IPS-NIHi7 (cell line): ENCODE data around the gene CTNNAL1.
"Not testable (repeated sequence)": the region's sequence is repeated elsewhere in the genome, so short reads cannot be mapped to it uniquely, and the experiment has no call there.

Experiments
- DNase-seq: peaks from one replicate; pipeline ENCODE4 v3.0.0; 2012; ENCODE audit warnings: mixed read lengths; ENCODE audit errors: extremely low spot score

The CTNNAL1 gene

GRCh38 chr9:109012876-109013678, at the start of gene CTNNAL1:
TSS of gene CTNNAL1 (minus strand) at chr9:109013499. CDS start at chr9:109013442, 57 bp downstream.
- peak; percentile 99 for DNase-seq

- DNase-seq, result no peak
These were observed 49.2 kb upstream of the CTNNAL1 start for GRCh38 chr9:109062543-109062942.

- DNase-seq, result no peak
These were observed 46.9 kb upstream of the CTNNAL1 start for GRCh38 chr9:109060191-109060590.

- not testable (repeated sequence) for DNase-seq
These were observed 39.8 kb upstream of the CTNNAL1 start for GRCh38 chr9:109053121-109053520.

GRCh38 chr9:109052416-109052815, 39.1 kb upstream of the CTNNAL1 start:
- no peak for DNase-seq

- no peak for DNase-seq
These were observed 38.4 kb upstream of the CTNNAL1 start for GRCh38 chr9:109051733-109052132.

GRCh38 chr9:109050444-109050843, 37.1 kb upstream of the CTNNAL1 start:
- no peak for DNase-seq

- DNase-seq, result no peak
These were observed 35.5 kb upstream of the CTNNAL1 start for GRCh38 chr9:109048822-109049221.

GRCh38 chr9:109047259-109047658, 34.0 kb upstream of the CTNNAL1 start:
- no peak for DNase-seq

- no peak for DNase-seq
These were observed 33.0 kb upstream of the CTNNAL1 start for GRCh38 chr9:109046346-109046745.

GRCh38 chr9:109043578-109043977, 30.3 kb upstream of the CTNNAL1 start:
- no peak for DNase-seq

- no peak for DNase-seq
These were observed 27.3 kb upstream of the CTNNAL1 start for GRCh38 chr9:109040571-109040970.

- no peak for DNase-seq
These were observed 26.2 kb upstream of the CTNNAL1 start for GRCh38 chr9:109039539-109039938.

- DNase-seq, result no peak
These were observed 24.8 kb upstream of the CTNNAL1 start for GRCh38 chr9:109037946-109038715.

- no peak for DNase-seq
These were observed 23.7 kb upstream of the CTNNAL1 start for GRCh38 chr9:109036744-109037680.

GRCh38 chr9:109035684-109036423, 22.6 kb upstream of the CTNNAL1 start:
- DNase-seq, result no peak

- no peak for DNase-seq
These were observed 20.8 kb upstream of the CTNNAL1 start for GRCh38 chr9:109033941-109034700.

GRCh38 chr9:109031241-109031640, 17.9 kb upstream of the CTNNAL1 start:
- no peak for DNase-seq

- no peak for DNase-seq
These were observed 17.1 kb upstream of the CTNNAL1 start for GRCh38 chr9:109030426-109030825.

GRCh38 chr9:109028457-109028856, 15.2 kb upstream of the CTNNAL1 start:
- DNase-seq, result no peak
